ENCODE measurements around the gene MAPK4. TPM values are rescaled to one million over a fixed set of nuclear protein-coding genes. Genes with fewer than 3 reads are reported as not detected.

Gene MAPK4
- total RNA-seq, 3 donors from 2014 or later, result not detected

DNA sequence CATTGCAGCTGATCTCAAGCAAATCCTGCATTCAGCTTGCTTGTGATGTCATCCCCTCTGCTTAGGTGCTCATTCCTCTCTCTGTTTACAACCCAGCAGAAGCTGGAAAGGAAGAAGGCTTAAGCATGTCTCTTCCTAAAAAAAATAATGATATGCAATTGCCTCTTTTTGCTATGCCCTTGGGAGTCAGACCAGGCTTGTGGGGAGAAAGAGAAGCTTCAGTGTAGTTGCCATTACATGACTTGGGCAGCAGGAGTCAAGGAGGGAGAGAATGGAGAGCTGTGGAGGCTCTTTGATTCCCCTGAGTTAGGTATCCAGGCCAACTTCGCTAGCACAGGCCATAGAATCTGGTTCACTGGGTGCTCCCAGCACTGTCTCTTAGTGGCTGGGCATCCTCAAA lies 101.1 kb downstream of the MAPK4 start:
- Mint-ChIP-seq H3K27me3 (ENCODE audit: low read depth) (no peaks in the 10 kb centered on the region), H3K4me3 (no peak overlapping the region), H3K4me1 (ENCODE audit: low read depth) (no peaks in the 10 kb centered on the region), H3K36me3 (ENCODE audit: insufficient read depth) (no peaks in the 10 kb centered on the region), H3K9me3 (peaks cover 11% of the 10 kb centered on the region)
- DNase-seq, result no peak
- ATAC-seq, result no peak

DNA sequence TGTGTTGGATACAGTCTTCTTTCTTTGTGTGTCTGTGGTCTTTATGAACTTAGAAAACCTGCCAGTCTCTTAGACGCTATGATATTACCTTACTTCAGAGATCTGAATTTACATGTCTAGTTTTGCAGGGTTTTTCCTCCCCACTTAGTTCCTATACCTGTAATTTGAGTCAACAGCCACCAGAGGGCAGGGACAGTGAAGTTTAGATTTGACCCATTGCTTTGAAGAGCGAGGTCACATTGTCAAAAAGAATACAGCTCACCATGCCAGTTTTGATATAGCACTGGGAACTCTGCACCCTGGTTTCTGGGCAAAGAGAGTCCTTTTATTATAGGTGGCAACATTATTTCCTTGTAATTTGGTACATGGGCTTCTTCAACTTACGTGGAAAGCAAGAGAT lies 102.3 kb downstream of the MAPK4 start:
- Mint-ChIP-seq H3K36me3 (ENCODE audit: insufficient read depth) (no peaks in the 10 kb centered on the region), H3K27me3 (ENCODE audit: low read depth) (no peaks in the 10 kb centered on the region), H3K4me3 (no peak overlapping the region), H3K9me3 (peaks cover 11% of the 10 kb centered on the region), H3K4me1 (ENCODE audit: low read depth) (no peaks in the 10 kb centered on the region)
- no peak for DNase-seq
- no peak for ATAC-seq

DNA sequence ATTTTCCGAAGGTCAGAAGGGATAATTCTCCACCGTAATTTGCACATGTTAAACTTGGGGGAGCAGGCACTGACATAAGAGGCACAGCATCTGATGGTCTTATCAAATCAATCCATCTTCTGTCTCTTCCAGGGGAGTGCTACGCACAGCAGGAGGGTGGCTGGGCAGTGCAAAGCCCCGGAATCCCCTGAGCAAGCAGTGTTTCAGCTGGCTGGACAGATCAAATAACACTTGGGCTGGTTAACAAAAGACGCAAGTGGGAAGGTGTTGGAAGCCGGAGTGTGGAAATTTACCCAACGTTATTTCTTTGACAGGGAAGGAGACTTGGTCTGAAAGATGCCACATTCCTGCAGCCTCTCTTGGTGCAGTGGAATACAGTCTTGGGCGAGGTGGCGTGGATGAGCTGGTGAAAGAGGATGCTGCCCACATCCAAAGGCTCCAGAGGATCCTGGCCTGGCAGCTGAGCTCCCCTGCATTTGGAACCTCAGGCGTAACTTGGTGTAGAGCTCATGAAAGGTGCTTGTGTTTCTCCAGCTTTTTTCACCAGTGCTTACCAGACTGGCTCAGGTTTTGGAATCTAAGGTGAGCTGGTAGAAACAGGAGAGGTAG lies 103.0 kb downstream of the MAPK4 start:
- Mint-ChIP-seq H3K4me1 (ENCODE audit: low read depth) (no peaks in the 10 kb centered on the region), H3K27me3 (ENCODE audit: low read depth) (no peaks in the 10 kb centered on the region), H3K9me3 (peaks cover 11% of the 10 kb centered on the region), H3K4me3 (no peak overlapping the region), H3K36me3 (ENCODE audit: insufficient read depth) (no peaks in the 10 kb centered on the region)
- ATAC-seq (no peak), DNase-seq (no peak)

DNA sequence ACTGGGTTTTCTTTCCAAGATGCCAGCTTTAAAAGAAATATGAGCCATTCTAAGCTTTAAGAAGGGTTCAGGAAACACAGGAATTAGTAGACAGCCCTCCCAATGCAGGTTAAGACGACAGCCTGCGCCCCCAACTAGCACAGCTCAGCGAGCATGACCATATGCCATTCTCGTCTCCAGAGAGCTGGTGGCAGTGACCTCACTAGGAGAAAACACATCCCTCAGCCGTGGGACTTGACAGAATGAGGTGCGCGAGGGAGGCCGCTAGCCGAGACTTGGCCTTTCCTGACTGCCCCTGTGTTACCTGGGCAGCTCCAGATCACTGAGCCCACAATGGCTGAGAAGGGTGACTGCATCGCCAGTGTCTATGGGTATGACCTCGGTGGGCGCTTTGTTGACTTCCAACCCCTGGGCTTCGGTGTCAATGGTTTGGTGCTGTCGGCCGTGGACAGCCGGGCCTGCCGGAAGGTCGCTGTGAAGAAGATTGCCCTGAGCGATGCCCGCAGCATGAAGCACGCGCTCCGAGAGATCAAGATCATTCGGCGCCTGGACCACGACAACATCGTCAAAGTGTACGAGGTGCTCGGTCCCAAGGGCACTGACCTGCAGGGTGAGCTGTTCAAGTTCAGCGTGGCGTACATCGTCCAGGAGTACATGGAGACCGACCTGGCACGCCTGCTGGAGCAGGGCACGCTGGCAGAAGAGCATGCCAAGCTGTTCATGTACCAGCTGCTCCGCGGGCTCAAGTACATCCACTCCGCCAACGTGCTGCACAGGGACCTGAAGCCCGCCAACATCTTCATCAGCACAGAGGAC lies 103.9 kb downstream of the MAPK4 start:
- Mint-ChIP-seq H3K27me3 (ENCODE audit: low read depth) (no peaks in the 10 kb centered on the region), H3K36me3 (ENCODE audit: insufficient read depth) (no peaks in the 10 kb centered on the region), H3K4me3 (no peak overlapping the region), H3K4me1 (ENCODE audit: low read depth) (no peaks in the 10 kb centered on the region), H3K9me3 (peaks cover 11% of the 10 kb centered on the region)
- DNase-seq (no peak), ATAC-seq (no peak)

DNA sequence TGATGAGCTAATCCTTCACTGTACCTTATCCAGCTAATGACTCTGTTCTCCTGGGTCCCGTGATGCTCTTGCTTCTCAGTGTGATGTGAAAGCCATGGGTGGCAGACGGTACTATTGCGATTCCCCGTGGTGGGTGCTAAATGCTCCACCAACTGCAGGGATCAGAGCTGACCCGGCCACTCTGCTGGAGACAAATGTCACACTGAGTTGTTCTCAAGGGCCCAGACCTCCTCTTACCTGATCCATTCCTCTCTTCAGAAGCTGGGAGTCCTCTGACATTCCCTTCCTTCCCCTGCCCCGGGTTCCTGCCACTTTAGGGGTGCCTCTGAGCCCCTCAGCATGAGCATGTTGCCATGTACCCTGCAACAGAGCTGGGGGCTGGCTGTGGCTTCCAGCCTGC lies 105.1 kb downstream of the MAPK4 start:
- Mint-ChIP-seq H3K4me1 (ENCODE audit: low read depth) (no peaks in the 10 kb centered on the region), H3K9me3 (peaks cover 11% of the 10 kb centered on the region), H3K4me3 (no peak overlapping the region), H3K36me3 (ENCODE audit: insufficient read depth) (no peaks in the 10 kb centered on the region), H3K27me3 (ENCODE audit: low read depth) (no peaks in the 10 kb centered on the region)
- ATAC-seq (no peak), DNase-seq (no peak)

DNA sequence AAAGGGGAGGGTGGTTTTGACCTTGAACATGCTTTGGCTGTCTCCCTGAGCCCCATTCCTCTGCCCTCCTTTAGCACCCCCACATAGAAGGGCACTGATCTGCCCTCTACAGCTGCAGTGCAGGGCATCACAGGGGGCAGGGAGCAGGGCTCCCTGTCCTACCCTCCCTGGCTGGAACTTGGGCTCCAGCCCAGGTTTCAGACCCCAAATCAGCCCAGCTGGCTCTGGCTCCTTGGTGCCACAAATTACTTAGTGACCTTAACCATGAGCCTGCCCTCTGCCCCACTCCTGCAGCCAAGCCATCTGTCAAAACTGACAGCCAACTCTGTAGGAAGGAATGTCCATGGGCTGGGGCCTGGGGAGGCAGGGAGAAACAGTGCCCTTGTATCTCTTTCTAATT lies 105.6 kb downstream of the MAPK4 start:
- no peaks in the 10 kb centered on the region for H3K36me3 Mint-ChIP-seq (ENCODE audit: insufficient read depth)
- DNase-seq, result no peak
- no peaks in the 10 kb centered on the region for H3K4me1 Mint-ChIP-seq (ENCODE audit: low read depth)
- H3K9me3 Mint-ChIP-seq, result peaks cover 11% of the 10 kb centered on the region
- no peak for ATAC-seq
- no peaks in the 10 kb centered on the region for H3K27me3 Mint-ChIP-seq (ENCODE audit: low read depth)
- no peak overlapping the region for H3K4me3 Mint-ChIP-seq

DNA sequence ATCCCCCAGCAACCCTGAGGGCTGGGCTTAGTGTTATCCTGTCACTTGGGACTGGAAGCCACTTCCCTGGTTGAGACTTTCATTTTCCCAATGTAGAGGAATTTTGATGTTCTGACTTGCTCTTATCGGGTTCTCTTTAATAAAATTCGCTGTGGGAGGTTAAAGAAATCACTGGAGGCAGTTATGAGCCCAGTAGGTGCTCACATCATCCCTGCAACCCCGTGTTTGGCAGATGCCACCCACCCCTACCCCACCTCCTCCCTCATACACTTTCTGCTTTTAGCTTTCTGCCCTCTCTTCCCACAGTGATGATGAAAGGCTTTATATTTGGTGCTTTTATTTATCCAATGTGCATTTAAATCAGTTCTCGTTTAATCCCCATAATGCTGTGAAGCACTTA lies 106.6 kb downstream of the MAPK4 start:
- Mint-ChIP-seq H3K9me3 (peaks cover 11% of the 10 kb centered on the region), H3K4me3 (no peak overlapping the region), H3K4me1 (ENCODE audit: low read depth) (no peaks in the 10 kb centered on the region), H3K27me3 (ENCODE audit: low read depth) (no peaks in the 10 kb centered on the region), H3K36me3 (ENCODE audit: insufficient read depth) (no peaks in the 10 kb centered on the region)
- no peak for DNase-seq
- ATAC-seq, result no peak

DNA sequence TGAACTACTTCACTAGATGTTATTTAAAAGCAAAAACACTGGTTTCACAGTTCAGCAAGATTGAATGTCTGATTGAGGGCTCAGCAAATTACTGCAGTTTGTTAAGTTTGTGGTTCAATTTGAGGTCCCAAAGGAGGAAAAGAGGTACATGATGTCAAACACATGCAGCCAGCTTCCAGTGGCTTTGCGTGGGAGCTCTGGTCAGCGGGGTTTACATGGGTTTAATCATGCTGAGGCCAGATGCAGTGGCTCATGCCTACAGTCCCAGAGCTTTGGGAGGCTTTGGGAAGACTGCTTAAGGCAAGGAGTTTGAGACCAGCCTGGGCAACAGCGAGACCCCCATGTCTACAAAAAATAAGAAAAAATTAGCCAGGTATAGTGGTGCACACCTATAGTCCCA lies 111.5 kb downstream of the MAPK4 start:
- Mint-ChIP-seq H3K4me1 (ENCODE audit: low read depth) (no peaks in the 10 kb centered on the region), H3K27me3 (ENCODE audit: low read depth) (no peaks in the 10 kb centered on the region), H3K4me3 (no peak overlapping the region), H3K36me3 (ENCODE audit: insufficient read depth) (no peaks in the 10 kb centered on the region), H3K9me3 (no peaks in the 10 kb centered on the region)
- DNase-seq, result no peak
- ATAC-seq, result no peak

DNA sequence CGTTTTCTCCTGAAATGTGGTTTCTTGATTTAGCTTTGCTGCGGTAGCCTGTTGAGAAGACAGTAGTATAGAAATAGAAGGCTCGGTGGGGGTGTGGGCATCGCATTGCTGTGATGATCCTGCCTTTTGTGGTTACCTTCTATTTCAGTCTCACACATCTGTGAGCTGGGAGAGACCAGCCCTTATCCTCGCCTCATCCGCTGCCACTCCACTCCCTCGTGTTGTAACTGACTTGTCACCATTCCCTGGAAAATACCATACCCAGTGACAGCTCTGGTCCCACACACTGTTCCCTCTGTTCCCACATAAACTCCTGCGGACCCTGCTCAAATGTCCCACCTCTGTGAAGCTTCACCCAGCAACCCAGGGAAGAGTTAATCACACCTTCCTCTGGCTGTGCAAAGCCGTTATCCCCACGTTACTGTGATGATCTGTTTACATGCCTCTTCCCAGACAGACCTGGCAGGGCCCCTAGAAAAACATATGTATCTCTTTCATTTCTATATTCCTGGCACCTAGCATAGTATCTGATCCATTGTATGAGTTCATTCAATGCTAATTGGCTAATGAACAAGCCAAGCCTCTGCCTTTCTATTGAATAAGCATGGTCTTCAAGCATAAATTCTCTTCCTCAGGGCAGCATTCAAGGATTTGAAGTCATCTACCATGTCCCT lies 114.6 kb downstream of the MAPK4 start:
- ATAC-seq, result no peak
- Mint-ChIP-seq H3K9me3 (no peaks in the 10 kb centered on the region), H3K36me3 (ENCODE audit: insufficient read depth) (no peaks in the 10 kb centered on the region), H3K4me1 (ENCODE audit: low read depth) (no peaks in the 10 kb centered on the region), H3K4me3 (no peak overlapping the region), H3K27me3 (ENCODE audit: low read depth) (no peaks in the 10 kb centered on the region)
- no peak for DNase-seq

DNA sequence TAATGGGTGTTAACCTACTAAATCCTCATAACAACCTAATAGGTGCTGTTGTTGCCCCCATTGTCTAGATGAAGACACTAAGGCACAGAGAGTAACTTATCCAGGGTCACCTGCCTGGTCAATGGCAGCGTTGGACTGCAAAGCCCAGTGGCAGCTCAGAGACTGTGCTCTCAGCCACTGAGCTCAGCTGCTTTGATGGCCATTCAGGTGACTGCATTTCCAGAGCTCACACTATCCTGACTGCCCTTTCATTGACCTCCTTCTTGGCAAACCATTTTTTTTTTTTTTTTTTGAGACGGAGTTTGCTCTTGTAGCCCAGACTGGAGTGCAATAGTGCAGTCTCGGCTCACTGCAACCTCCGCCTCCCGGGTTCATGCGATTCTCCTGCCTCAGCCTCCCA lies 115.2 kb downstream of the MAPK4 start:
- H3K4me3 Mint-ChIP-seq, result no peak overlapping the region
- H3K4me1 Mint-ChIP-seq (ENCODE audit: low read depth), result no peaks in the 10 kb centered on the region
- no peaks in the 10 kb centered on the region for H3K27me3 Mint-ChIP-seq (ENCODE audit: low read depth)
- H3K36me3 Mint-ChIP-seq (ENCODE audit: insufficient read depth), result no peaks in the 10 kb centered on the region
- ATAC-seq (no peak), DNase-seq (no peak)
- no peaks in the 10 kb centered on the region for H3K9me3 Mint-ChIP-seq

DNA sequence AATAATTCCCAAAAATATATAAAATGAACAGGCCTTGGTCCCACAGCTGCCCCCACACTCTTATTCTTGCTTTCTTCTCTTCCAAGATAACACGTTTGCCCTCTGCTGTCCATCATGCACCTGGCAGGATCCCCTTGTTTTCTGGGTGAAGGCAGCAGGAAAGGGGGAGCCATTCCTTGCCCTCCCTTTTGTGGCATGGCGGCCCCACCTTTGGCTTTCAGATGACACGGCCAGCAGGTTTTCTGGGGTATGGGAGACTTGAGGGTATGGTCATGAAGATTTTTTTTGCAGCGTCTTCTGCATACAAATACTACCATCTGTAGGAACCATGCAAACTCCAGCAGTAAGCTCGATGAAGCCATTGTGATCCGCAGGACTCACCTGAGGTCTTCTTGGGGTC lies 118.8 kb downstream of the MAPK4 start:
- ATAC-seq (no peak), DNase-seq (no peak)
- Mint-ChIP-seq H3K9me3 (no peaks in the 10 kb centered on the region), H3K4me1 (ENCODE audit: low read depth) (no peaks in the 10 kb centered on the region), H3K4me3 (no peak overlapping the region), H3K36me3 (ENCODE audit: insufficient read depth) (no peaks in the 10 kb centered on the region), H3K27me3 (ENCODE audit: low read depth) (peaks cover 2% of the 10 kb centered on the region)

DNA sequence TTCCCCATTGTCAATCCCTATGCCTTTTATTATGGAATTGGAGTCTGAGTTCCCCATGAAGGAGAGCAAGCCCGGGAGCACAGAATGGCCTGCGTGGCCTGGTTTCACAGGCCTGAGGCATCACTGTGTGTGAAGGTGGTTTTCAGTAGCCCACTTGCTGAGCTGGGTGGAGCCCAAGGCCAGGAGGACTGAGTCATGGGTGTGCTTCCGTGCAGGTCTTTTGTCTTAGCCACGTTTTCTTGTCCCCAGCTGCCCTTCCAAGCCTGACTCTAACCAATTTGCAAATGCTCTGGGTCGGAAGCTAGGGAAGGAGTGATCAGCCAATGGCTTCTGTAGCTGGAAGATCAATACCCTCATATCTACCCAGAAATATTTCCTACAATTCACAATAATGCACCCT lies 119.2 kb downstream of the MAPK4 start:
- no peak for ATAC-seq
- H3K27me3 Mint-ChIP-seq (ENCODE audit: low read depth), result peaks cover 2% of the 10 kb centered on the region
- no peaks in the 10 kb centered on the region for H3K4me1 Mint-ChIP-seq (ENCODE audit: low read depth)
- no peak overlapping the region for H3K4me3 Mint-ChIP-seq
- H3K9me3 Mint-ChIP-seq, result no peaks in the 10 kb centered on the region
- H3K36me3 Mint-ChIP-seq (ENCODE audit: insufficient read depth), result no peaks in the 10 kb centered on the region
- DNase-seq, result no peak

DNA sequence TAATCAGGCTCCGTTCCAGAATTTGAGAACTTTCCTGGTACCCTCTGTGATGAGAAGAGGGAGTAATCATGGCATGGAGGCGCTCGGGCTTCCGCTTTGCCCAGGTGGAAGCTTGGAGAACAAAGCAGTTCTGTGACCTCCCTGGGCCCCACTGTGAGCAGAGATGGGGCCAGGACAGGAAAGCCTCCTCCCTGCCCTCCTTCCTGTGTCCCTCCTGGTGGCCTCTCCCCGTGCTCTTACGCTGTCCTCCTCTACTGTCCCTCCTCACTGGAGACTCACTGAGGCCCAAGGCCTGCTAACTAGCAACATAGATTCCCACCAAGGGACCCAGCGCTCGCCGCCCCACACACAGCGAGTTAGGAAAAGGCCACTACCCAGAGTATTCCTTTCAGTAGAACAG lies 119.8 kb downstream of the MAPK4 start:
- ATAC-seq (no peak), DNase-seq (no peak)
- Mint-ChIP-seq H3K4me3 (no peak overlapping the region), H3K9me3 (no peaks in the 10 kb centered on the region), H3K27me3 (ENCODE audit: low read depth) (peaks cover 2% of the 10 kb centered on the region), H3K36me3 (ENCODE audit: insufficient read depth) (no peaks in the 10 kb centered on the region), H3K4me1 (ENCODE audit: low read depth) (no peaks in the 10 kb centered on the region)

DNA sequence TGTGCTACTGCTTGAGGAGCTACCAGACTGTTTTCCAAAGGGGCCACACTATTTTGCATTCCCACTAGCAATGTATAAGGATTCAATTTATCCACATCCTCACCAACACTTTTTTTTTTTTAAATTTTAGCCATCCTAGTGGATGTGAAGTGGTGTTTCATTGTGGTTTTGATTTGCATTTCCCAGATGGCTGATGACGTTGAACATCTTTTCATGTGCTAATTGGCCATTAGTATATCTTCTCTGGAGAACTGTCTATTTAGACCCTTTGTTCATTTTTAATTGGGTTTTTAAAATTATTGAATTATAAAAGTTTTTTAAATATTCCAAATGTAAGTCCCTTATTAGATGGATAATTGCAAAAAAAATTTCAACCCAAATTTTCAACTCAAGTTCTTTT lies 121.1 kb downstream of the MAPK4 start:
- ATAC-seq (no peak), DNase-seq (no peak)
- Mint-ChIP-seq H3K4me1 (ENCODE audit: low read depth) (no peaks in the 10 kb centered on the region), H3K36me3 (ENCODE audit: insufficient read depth) (no peaks in the 10 kb centered on the region), H3K4me3 (no peak overlapping the region), H3K27me3 (ENCODE audit: low read depth) (peaks cover 6% of the 10 kb centered on the region), H3K9me3 (no peaks in the 10 kb centered on the region)

DNA sequence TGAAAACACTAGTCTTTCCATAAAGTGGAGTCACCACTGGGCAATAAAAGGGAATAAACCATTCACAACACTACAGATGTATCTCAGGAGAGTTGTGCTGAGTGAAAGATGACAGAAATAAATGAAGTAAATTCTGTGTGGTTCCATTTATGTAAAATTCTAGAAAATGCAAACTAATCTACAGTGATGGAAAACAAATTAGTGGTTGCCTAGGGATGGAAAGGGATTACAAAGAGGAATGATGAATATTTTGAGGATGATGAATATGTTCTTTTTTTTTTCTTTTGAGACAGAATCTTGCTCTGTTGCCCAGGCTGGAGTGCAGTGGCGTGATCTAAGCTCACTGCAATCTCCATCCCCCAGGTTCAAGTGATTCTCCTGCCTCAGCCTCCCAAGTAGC lies 123.0 kb downstream of the MAPK4 start:
- no peak overlapping the region for H3K4me3 Mint-ChIP-seq
- H3K9me3 Mint-ChIP-seq, result no peaks in the 10 kb centered on the region
- no peak for ATAC-seq
- peaks cover 6% of the 10 kb centered on the region for H3K27me3 Mint-ChIP-seq (ENCODE audit: low read depth)
- no peaks in the 10 kb centered on the region for H3K4me1 Mint-ChIP-seq (ENCODE audit: low read depth)
- no peak for DNase-seq
- no peaks in the 10 kb centered on the region for H3K36me3 Mint-ChIP-seq (ENCODE audit: insufficient read depth)
